Lung microvascular endothelial cell (primary cell): ENCODE measurements around the gene FAM53A. TPM values are rescaled to one million over a fixed set of nuclear protein-coding genes. Genes with fewer than 3 reads are reported as not detected.

Experiments
- DNase-seq, 2 donors: peaks; one replicate each; pipeline versions ENCODE4 v3.0.0 to v3.0.0-alpha.2; 2010; ENCODE audit warnings: low read depth in 2 of 2
- total RNA-seq: library from RNA; depleted of rRNA; stranded (reverse); fragments of >200 nt; gene quantifications from 2 replicates; pipeline ENCODE4 v1.2.1, GENCODE V29; 2014

FAM53A gene
- total RNA-seq, 1 donor from 2014 or later: 1.4 TPM

DNA sequence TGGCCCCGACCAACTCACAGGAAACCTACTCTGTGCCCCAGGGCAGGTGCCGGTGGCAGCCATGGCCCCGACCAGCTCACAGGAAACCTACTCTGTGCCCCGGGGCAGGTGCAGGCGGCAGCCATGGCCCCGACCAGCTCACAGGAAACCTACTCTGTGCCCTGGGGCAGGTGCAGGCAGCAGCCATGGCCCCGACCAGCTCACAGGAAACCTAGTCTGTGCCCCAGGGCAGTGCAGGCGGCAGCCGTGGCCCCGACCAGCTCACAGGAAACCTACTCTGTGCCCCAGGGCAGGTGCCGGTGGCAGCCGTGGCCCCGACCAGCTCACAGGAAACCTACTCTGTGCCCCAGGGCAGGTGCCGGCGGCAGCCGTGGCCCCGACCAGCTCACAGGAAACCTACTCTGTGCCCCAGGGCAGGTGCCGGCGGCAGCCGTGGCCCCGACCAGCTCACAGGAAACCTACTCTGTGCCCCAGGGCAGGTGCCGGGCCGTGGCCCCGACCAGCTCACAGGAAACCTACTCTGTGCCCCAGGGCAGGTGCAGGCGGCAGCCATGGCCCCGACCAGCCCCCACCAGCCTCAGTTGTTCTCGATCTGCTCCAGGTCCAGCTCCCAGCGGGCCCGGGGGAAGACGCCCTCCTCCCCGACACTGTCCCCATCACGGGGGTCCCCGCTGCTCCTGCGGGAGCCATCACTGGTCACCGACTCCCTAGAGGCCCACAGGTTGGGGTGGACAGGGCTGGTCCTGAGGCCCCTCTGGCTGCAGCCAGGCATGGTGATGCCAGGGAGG, 43.2 kb downstream of the FAM53A start:
- peak in 1 of 2 donors; percentile 33 for DNase-seq

DNA sequence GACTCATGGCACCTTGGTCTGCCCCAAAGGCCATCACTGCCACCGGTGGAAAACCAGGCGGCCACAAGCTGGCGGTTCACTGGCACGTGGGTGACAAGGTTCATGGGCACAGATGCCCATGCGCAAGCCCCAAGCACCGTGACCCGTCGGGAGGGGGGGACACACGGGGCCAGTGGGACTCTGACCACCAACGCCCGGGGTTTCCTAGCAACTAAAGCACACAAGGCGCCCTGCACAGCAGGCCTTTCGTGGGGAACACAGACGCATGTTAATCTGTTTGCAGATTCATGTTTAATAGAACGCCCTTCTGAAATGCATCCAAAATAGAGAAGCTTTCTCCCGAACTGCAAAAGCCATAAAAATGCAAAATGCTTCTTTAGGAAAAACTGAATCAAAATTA, 43.9 kb downstream of the FAM53A start:
- no peak for DNase-seq

DNA sequence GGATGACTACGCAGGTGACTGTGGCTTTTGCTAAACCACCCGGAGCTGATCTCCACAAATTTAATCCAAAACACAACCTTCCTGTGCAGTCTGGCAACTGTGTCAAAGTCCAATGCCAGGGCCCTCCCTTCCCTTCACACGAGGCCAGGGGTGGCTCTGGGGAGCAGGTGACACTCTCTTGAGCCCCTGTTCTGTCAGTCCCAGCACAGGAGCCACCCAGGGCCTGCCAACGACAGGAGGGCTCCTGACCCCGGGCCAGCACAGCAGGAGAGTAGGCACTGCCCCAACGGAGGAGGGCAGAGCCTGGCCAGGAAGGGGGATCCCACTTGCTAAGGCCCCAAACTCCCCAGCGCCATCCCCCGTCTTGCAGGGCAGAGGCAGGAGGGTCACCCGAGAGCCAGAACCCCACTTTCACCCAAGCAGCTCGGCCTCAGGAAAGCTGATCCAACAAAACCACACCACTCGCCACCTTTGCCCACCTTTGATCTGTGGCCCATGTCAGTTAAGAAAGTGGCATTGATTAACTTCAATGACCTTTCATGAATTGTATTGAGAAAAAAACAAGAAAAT, 44.7 kb downstream of the FAM53A start:
- no peak for DNase-seq

DNA sequence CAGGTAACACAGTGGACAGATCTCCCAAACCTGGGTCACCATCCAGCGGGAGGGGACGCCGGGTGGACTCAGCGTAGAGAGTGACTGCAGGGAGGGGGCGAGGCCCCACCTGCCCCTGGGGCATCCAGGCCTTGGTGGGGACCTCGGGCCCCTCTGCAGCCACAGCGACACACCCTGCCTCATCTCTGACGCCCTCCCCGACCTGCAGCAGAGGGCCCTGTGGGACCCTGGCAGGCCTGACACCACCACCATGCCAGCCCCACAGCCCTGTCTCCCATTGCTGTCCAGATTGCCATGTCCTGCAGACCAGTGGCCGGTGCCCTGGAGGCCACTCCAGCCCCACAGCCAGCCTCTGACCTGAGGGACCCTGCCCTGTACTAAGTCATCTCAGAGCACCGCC, 45.2 kb downstream of the FAM53A start:
- DNase-seq: no peak

DNA sequence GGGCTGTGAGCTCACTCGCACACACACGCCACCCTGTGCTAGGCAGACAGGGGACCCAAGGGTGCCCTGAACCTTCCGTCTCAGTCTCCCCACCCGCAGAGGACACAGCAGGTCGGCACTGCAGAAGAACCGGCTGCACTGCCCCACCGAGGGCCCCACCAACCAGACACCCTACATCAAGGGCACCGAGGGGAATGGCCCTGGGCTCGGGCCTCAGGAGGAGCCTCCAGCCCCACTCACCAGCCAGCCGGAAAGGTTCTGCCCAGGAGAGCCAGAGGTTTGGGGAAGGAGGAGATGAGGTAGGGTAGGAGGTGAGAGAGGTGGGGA, 45.9 kb downstream of the FAM53A start:
- no peak for DNase-seq

DNA sequence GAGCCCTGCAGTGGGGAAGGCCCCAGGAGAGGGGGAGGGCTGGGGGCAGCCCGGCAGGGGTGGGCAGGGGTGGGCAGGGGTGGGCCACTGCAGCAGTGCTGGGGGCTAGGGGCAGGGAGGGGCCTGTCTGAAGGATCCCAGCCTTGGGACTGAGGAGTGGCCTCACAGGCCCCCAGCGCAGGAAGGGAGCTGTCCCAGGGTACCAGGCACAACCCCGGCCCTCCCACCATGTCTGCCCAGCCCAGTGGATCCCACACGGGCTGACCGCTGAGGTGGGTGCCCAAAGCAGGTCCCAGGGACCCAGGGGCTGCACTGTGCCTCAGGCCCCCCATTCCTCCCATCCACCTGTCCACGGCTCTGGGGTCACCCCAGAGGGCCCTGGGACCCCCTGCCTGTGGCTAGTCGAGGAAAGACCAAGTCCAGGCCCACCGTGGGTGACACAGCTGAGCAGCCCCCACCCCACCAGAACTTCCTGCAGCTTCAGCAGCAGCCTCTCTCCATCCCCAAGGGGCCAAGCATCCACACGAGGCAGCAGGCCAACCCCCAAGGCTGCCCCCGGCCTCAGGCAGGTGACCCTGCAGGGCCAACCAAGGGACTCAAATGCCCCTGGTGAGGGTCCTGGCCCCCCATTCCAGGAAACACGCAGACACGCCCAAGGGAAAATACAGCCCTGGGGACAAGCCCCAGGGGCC, 46.4 kb downstream of the FAM53A start:
- DNase-seq: no peak

DNA sequence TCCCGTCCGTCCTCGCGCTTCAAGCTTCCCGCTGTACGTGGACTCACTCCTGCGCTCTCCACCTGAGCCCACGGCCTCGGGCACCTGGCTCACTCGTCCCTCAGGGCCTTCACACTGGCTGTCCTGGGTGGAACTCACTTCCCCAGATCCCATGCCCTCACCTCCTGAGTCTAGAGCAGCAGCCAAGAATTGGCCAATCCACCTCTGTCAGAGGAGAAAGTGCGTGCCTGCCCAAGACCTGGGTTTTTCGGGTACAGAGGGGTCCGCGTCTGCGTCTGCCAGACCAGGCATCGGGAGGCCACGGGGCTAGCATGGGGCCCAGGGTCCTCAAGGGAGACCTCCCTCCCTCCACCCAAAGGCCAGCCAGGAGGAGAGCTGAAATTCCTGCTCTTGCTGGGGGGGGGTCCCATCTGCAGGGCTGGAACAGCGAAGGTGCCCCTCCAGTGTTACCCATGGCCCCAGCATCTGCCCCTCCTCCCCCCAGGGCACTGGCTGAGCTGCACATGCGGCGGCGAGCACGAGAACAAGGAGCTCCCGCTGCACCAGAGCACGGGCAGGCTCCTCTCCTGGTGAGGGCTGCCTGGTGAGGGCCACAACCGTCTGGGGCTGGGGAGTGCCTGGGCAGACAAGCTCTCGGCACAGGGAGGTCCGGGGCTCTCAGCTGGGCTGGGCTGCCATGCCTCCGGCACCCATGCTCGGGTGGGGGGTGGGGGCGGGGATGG, 47.5 kb downstream of the FAM53A start:
- DNase-seq: no peak

DNA sequence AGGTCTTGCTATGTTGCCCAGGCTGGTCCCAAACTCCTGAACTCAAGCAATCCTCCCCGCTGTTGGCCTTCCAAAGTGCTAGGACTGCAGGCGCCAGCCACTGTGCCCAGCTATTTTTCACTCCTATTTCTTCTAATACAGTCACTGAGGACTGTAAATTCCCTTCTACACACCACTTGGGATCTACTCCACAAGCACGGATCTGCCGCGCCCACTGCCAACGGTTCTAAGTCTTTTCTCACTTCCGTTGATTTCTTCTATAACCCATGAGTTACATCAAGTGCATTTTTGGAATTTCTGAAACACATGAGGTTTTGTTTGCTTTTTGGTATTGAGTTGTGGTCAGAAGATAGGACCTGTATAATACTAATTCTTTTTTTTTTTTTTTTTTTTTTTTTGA, 48.6 kb downstream of the FAM53A start:
- DNase-seq: no peak

DNA sequence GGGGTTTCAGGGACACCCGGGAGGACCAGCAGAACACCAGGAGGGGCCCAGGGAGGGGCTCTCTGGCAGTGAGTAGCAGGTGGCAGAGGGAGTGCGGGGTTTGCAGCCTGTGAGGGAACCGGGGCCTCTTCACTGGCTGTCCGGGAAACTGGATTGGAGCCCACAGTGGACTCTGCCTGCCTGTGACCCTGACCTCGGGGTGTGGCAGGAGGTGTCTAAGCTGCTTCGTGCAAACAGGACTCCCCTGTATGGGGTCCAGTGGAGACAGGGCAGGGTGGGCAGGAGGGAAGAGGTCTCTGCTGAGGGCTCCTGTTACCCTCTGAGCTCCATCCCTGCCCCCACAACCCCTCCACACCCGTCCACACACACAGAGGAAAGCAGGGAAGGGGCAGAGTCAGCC, 50.1 kb downstream of the FAM53A start:
- DNase-seq: no peak

DNA sequence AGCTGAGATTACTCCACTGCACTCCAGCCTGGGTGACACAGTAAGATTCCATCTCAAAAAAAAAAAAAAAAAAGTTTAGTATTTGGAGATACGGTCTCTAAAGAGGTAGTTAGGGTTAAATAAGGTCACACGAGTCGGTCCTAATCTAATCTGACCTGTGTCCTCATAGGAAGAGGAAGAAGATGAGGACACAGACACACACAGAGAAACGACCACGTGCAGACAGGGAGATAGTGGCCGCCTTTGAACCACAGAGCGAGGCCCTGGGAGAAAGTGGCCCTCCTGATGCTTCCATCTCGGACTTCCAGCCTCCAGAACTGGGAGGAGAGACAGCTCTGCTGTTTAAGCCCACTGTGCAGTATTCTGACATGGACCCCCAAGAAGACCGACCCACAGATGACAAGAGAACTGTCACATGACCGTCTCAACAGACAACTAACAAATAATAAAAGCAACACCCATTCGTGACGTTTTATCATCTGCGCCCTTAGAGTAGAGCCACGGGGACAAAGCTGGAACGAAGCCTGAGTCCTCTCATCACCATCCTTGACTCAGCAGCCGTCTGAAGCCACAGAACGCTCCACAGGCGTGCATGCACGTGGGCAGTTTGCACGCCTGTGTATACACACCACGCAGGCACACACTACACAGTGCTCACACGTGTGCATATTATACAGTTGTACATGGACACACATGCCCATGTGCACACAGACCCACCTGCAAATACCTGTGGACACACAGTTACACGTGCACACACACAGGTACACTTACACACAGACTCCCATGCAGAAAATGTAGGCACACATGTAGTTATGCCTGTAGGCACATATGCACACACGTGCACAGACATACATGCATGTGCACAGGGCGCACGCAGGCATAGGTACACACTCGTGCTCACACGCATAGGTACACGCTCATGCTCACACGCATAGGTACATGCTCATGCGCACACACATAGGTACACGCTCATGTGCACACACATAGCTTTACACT, 51.7 kb downstream of the FAM53A start:
- DNase-seq: no peak

DNA sequence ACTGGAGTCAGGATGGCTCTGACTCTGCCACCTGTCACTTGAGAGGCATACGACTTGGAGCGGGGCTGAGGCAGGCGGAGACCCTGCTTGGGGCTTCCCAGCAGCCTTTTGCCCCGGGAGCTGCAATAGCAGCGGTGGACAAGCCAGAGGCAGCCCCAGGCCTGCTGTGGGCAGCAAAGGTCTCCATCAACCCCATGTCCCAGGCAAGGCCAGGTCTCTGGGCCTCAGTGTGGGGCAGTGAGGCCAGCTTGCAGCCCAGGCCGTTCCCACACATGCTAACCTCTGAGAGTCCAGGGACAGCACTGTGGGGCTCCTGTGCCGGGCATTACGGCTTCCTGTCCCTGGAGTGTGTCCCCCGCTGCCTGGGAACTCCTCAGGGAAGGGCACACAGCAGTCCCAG, 53.0 kb downstream of the FAM53A start:
- DNase-seq: no peak

DNA sequence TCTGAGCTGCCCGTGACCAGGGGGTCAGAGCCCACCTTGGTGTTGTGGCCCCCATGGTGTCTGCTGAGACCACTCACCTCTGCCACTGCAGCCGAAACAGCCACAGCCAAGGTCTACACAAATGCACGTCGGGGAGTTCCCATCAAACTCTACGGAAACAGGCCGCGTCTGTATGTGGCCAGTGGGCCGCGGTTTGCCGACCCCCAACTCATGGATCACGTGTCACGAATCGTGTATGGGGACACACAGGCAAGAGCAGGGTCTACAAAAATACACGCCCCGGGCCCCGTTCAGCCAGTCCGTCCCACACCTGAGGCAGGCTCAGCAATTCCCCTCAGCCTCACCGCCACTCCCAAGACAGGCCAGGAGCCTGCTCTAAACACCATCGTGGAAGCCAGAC, 53.8 kb downstream of the FAM53A start:
- DNase-seq: no peak

DNA sequence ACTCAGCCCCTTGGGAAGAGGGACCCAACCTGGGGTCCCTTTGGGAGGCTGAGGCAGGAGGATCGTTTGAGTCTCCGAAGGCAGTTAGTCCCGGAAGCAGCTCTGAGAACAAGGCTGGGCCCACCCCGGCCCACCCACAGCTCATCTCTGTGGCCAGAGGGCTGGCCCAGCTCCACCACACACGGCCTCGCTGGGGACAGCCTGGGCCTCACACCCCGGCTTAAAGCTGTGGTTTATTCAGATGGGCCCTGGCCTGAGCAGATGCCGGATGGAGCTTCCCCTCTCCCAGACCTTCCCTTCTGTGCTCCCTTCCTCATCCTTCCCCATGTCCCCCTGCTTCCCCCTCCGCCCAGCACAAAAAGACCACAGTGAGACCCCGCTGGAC, 54.4 kb downstream of the FAM53A start:
- no peak for DNase-seq

DNA sequence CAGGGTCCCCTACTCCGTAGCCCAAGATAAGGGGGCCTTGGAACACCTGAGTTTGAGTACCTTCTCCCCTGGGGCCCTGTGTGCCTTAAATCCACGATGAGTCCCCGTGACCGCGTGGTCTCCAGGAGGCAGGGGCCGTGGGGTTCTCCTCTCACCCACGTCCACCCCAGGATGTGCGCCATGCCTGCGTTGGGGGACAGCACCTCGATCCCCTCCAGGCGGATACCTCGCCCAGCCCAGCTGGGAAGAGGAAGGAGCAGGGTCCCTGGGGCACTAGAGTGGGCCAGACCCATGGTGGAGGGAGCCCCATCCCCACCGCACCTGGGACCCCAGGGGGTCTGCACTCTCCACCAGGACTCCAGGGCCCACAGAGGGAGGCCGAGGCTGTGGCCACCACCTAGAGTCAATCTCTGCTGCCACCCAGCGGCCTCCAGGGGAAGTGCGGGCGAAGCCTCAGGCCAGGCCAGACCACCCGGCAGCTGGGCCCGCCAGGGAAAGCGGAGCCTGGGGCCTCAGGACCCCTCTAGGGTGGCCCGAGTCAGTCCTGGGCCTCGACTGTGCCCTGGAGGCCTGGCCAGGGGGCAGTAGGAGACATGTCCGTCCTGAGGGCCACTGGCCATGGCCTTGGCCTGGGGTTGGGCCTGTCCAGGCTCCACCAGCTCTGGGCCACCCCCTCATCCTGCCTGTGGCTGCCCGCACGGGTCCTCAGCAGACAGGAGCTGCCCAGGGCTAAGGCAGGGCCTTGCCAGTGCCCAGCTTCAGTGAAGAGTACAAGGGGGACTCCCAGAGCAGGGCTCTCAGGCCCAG, 55.0 kb downstream of the FAM53A start:
- peak; percentile 36 to 59 for DNase-seq

DNA sequence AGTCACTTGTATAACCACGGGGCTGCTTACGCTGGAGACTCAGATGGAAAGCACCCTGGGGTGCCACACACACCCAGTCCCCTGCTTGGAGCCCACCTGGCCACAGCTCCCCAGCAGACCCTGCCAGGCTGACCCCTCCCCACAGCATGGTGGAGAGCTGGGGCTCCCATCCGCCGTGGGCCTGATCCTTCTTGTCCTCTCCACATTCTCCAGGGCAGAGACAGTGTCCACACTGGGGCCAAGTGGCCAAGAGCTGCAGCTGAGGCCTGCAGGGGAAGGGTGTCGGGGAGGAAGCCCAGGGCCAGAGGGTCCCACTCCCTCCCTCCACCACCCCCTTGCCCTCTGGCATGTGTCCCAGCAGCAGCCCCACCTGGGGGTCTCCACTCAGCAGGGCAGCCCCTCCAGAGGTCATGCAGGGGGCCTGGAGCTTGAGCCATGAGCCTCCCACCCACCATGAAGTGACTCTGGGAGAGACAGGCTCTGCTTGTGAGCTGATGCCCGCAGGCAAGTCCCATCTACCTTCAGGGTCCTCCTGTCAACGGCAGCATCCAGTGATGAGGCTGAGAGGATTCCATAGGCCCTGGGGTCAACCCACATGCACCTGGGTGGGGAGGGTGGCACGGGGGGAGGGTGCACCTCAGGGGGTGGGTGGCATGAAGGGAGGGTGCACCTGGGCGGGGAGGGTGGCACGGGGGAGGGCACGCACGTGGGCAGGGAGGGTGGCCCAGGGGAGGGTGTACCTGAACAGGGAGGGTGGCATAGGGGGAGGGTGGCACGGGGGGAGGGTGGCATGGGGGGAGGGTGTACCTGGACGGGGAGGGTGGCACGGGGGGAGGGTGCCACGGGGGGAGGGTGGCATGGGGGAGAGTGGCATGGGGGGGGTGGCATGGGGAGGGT, 56.4 kb downstream of the FAM53A start:
- no peak for DNase-seq

DNA sequence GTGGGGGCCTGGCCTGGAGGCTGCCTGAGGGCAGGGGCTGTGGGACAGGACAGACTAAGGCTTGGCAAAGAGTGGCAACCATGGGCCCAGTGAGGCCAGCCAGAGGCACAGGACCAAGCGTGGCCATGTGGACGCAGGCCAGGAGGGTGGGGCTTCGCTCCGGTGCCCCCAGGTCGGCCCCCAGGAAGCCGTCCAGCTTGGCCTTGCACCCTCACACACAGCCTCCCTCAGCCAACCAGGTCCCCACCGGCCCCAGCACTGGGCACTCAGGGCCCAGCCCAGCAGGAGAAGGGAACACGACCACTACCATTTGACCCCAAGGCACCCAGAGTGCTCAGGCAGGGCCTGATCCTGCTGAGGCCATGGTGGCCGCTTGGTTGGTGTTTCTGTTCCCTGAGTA, 57.2 kb downstream of the FAM53A start:
- DNase-seq: no peak

DNA sequence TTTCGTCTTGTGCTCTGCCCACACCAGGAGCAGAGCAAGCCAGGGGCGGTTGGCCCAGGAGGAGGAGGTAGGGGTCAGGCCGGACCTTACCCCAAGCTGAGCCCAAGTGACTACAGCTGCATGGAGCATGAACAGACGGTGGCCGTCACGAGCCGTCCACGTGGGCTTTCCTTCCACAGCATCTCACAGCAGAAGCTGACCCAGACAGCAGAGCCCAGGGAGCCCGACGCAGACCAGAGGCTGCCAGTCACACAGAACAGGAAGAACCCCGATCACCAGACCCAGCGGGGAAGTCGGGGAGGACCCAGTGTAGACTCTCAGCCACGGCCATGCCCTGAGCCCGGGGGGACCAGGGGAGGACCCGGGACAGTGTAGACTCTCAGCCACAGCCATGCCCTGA, 58.0 kb downstream of the FAM53A start:
- DNase-seq: no peak

DNA sequence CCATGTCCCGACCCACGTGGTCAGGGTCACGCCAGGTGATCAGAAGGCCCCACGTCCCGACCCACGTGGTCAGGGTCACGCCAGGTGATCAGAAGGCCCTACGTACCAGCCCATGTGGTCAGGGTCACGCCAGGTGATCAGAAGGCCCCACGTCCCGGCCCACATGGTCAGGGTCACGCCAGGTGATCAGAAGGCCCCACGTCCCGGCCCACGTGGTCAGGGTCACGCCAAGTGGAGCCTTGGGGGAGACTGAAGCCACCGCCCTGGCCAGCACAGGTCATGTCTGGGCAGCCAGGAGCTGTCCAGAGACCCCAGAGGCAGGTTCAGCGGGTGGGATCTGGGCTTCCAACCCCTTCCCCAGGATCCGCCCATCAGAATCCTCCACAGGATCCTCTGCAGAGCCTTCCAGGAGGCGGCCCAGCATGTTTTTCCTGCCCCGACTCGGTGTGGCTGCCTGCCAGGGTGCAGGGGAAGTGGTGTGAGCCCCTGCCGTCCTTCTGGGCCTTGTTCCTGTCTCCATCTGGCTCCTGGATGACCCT, 58.4 kb downstream of the FAM53A start:
- DNase-seq: no peak

DNA sequence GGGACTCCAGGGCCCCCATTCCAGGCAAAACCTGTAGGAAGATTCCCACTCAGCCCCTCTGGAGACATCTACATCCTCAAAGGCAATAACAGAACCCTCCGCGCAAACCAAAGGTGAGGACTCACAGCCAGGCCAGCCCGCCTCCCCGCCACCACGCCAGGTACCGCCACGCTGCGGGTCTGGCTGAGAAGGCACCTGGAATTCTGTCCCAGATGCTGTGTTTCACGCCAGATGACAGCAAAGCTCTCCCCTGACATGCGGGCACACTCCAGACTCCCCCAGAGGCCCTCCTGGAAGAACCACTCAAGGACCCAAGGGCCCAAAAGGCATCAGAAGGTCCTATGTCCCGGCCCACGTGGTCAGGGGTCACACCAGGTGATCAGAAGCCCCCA, 59.6 kb downstream of the FAM53A start:
- DNase-seq: no peak
